GM12875 (cell line): Measurements from ENCODE around the gene CDH18.

Experiments
- H3K4me3 ChIP-seq: one replicate; pipeline ENCODE4 v1.5.1; 2011; ENCODE audit warnings: low read depth, low read length, control low read depth
- TF ChIP-seq, protein P1 (sequence below): IDR thresholded peaks from 2 replicates; pipeline ENCODE4 v1.5.1; 2011; ENCODE audit warnings: low read depth, mild to moderate bottlenecking, control low read depth, inconsistent platforms, low read length, moderate library complexity, borderline replicate concordance; ENCODE audit not compliant: insufficient read depth

Gene CDH18

DNA sequence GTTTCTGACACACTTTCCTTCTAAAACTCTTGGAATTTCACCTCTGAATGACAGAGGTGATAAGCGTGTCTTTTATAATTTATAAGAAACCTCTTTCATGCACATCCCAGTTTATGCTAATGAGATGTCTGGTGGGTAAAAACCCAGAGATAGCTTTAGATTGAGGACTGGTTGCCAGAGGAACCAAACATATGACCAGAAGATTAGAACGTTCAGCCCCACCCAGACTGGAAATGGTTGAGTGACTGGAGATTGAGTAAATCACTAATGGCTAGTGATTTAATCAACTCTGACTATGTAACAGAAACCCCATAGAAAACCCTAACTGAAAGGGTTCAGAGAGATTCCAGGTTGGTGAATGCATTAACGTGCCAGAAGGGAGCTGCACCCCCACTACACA is 69.2 kb downstream of the CDH18 start:
- H3K4me3 ChIP-seq: no peak overlapping the region
- TF ChIP-seq, protein P1, sequence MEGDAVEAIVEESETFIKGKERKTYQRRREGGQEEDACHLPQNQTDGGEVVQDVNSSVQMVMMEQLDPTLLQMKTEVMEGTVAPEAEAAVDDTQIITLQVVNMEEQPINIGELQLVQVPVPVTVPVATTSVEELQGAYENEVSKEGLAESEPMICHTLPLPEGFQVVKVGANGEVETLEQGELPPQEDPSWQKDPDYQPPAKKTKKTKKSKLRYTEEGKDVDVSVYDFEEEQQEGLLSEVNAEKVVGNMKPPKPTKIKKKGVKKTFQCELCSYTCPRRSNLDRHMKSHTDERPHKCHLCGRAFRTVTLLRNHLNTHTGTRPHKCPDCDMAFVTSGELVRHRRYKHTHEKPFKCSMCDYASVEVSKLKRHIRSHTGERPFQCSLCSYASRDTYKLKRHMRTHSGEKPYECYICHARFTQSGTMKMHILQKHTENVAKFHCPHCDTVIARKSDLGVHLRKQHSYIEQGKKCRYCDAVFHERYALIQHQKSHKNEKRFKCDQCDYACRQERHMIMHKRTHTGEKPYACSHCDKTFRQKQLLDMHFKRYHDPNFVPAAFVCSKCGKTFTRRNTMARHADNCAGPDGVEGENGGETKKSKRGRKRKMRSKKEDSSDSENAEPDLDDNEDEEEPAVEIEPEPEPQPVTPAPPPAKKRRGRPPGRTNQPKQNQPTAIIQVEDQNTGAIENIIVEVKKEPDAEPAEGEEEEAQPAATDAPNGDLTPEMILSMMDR: no peak

DNA sequence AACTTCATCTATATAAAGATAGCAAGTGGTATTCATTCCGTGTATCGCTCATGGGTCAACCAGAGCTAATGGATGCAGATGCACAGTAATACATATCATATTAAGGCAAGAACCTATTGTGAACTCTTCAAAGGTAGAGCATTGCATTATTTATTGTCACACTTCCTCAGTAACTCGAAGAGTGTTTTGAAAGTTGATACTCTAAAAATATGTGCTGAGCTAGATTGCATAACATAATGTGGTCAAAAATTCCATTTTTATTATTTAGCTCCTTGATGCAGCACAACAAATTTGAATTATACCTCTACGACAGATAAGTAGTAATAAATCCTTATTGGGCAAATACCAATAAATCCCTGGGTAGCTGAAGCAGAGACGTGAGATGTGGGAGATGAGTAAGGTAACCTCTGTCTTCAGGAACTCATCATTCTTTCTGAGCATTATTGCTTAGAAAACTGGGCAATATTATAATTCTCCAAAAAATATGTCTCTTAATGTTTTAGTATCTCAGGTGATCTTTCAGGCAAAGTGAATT is 70.3 kb downstream of the CDH18 start:
- H3K4me3 ChIP-seq: no peak overlapping the region
- TF ChIP-seq, protein P1: no peak

DNA sequence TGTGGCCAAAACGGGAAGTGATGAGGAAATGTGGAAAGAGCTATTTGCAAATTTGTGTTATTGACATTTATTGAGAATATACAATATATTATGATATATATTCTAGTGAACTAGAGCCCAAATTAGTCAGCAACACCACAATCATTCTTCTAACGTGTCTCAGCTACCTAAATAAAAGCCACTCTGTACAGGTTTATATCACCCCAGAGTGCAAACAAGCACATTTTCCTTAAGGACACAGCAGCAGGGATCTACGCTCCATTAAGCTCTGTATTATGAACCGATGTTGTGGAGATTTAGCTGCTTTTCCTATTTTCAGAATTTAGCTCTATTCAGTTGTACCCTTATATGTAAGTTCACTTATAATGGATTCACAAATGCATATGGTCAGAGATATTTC is 77.9 kb downstream of the CDH18 start:
- no peak overlapping the region for H3K4me3 ChIP-seq
- TF ChIP-seq, protein P1: no peak

DNA sequence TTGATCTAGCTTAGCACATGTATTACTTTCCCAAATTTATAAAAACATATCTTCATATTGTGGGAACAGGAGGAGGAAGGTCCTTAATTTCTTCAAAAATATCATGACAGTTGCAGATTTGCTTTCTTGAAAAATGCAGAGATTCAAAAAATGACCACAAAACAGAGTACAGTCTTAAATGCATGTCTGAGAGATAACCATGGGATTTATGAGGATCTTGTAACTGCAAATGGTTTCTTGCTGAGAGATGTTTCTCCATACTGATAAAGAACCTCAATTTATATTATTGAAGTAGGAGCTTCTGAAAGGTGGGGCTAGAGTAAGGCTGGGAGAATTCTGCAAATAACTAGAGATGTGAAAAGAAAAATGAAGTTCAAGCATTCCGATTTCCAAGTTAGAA is 83.2 kb downstream of the CDH18 start:
- H3K4me3 ChIP-seq: no peak overlapping the region
- TF ChIP-seq, protein P1: no peak

DNA sequence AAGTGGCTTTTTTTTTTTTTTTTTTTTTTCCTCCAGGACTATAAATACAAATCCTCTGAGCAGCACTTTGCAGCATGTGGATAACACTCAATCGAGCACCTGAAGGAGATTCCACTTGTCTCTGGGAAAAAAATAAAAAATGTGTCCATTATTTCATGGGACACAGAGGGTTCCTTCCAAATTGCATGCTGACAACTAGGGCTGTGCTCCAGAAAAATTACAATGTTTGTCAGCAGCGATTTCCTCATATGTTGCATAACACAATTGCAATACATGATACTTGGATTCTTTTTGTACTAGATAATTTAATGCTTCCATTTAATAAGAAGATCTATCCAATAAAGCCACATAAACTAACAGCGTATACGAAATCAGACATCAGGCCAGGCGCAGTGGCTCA is 84.4 kb downstream of the CDH18 start:
- no peak overlapping the region for H3K4me3 ChIP-seq
- TF ChIP-seq, protein P1: no peak

DNA sequence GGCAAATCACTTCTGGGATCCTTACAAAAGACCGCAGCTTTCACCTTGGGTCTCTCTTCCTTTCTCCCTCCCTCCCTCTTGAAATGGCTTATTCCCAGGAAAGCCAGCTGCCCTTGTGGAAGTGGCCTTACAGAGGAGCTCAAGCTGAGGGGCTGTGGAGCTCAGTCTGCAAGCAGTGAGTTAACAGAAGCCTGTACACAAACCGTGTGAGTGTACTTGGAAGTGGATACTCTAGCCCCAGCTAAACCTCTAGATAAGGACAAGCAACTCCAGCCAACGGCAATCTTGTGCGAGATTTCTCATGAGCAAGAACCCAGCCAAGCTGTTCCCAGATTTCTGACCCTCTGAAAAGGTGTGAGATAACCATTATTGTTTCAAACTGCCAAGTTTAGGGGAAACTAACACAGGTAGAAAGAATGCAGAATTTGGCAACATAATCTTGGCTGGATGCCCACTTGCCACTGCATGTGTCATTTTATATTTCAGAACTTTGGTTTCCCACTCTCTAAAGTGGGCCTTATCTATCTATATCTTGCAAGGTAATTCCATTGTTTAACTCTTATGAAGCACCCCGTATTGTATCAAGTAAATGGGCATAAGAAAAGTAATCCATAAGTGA is 85.6 kb downstream of the CDH18 start:
- TF ChIP-seq, protein P1: no peak

DNA sequence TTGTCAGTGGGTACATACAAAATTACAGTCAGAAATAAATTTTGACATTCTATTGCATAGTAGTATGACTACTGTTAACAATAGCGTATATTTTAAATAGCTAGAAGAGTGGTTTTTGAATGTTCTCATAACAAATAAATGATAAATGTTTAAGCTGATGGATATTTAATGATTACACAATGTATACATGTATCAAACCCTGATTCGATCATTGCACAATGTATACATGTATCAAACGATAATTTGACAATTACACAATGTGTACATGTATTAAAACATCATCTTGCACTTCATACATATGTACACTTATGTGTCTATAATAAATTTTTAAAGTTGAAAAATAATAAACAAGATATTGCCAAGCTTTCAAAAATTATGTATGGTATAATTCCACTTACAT is 87.7 kb downstream of the CDH18 start:
- H3K4me3 ChIP-seq: no peak overlapping the region
- TF ChIP-seq, protein P1: no peak

More for the DNA sequence above, 85.6 kb downstream of the CDH18 start:
- H3K4me3 ChIP-seq: no peak overlapping the region
